Fibroblast of lung (primary cell): ENCODE measurements around the gene PIGM. TPM values are rescaled to one million over a fixed set of nuclear protein-coding genes. Genes with fewer than 3 reads are reported as not detected.

ENCODE experiments used
- DNase-seq, 2 donors: peaks; one replicate each; pipeline versions ENCODE4 v3.0.0 to v3.0.0-alpha.2; 2010; ENCODE audit warnings: low read depth in 2 of 2
- H2AFZ ChIP-seq: 2 replicates; pipeline ENCODE4 v1.5.1; 2012; ENCODE audit warnings: low read length, control low read depth, inconsistent platforms
- H3K27ac ChIP-seq: 2 replicates; pipeline ENCODE4 v1.5.1; 2011; ENCODE audit warnings: low read length, control low read depth; ENCODE audit not compliant: insufficient read depth
- H3K27me3 ChIP-seq: 2 replicates; pipeline ENCODE4 v1.5.1; 2011; ENCODE audit warnings: mild to moderate bottlenecking, low read length; ENCODE audit not compliant: control insufficient read depth, insufficient read depth
- H3K36me3 ChIP-seq: 2 replicates; pipeline ENCODE4 v1.5.1; 2011; ENCODE audit warnings: low read length; ENCODE audit not compliant: control insufficient read depth, insufficient read depth
- H3K4me1 ChIP-seq: 2 replicates; pipeline ENCODE4 v1.5.1; 2011; ENCODE audit warnings: low read length; ENCODE audit not compliant: control insufficient read depth, insufficient read depth; ENCODE audit errors: extremely low read depth
- H3K4me2 ChIP-seq: 2 replicates; pipeline ENCODE4 v1.5.1; 2011; ENCODE audit warnings: low read length, control low read depth; ENCODE audit not compliant: insufficient read depth; ENCODE audit errors: extremely low read depth
- H3K4me3 ChIP-seq, 4 experiments: fragments of 200-600 bp in 1 of 4; sonication (generic) in 1 of 4; replicated peaks in 1 of 4; 2 replicates each; pipeline ENCODE4 v1.5.1; 2011 to 2016; ENCODE audit warnings: low read length in 4 of 4, low read depth in 3 of 4, mild to moderate bottlenecking in 3 of 4, control low read depth in 2 of 4, inconsistent platforms in 1 of 4, mixed read lengths in 1 of 4; ENCODE audit not compliant: insufficient read depth in 1 of 4; ENCODE audit errors: control extremely low read depth in 1 of 4
- H3K79me2 ChIP-seq: 2 replicates; pipeline ENCODE4 v1.5.1; 2012; ENCODE audit warnings: mild to moderate bottlenecking, low read length, inconsistent platforms; ENCODE audit not compliant: control insufficient read depth, insufficient read depth
- H3K9ac ChIP-seq: 2 replicates; pipeline ENCODE4 v1.5.1; 2011; ENCODE audit warnings: mild to moderate bottlenecking, low read length, control low read depth; ENCODE audit not compliant: insufficient read depth
- H3K9me3 ChIP-seq: 2 replicates; pipeline ENCODE4 v1.5.1; 2012; ENCODE audit warnings: low read depth, low read length; ENCODE audit not compliant: control insufficient read depth, insufficient read depth
- H4K20me1 ChIP-seq: 2 replicates; pipeline ENCODE4 v1.5.1; 2011; ENCODE audit warnings: low read length; ENCODE audit not compliant: control insufficient read depth, insufficient read depth; ENCODE audit errors: extremely low read depth
- EZH2 ChIP-seq: IDR thresholded peaks from 2 replicates; pipeline ENCODE4 v1.5.1; 2012; ENCODE audit warnings: low read length, control low read depth, mild to moderate bottlenecking; ENCODE audit errors: missing control alignments
- polyA plus RNA-seq, 2 donors: library from polyadenylated mRNA; depleted of rRNA in 1 of 2; stranded (reverse) in 1 of 2; unstranded in 1 of 2; fragments of >200 nt; gene quantifications; 2 replicates each; pipeline ENCODE4 v1.2.1, GENCODE V29; 2011 to 2012; ENCODE audit warnings: missing spikeins in 1 of 2
- total RNA-seq: library from RNA; depleted of rRNA; stranded (reverse); fragments of >200 nt; gene quantifications from 2 replicates; pipeline ENCODE4 v1.2.1, GENCODE V29; 2014
- TF ChIP-seq, protein P1 (sequence below), 2 donors: IDR thresholded peaks in 1 of 2; conservative IDR thresholded peaks in 1 of 2; 1 replicate in 1 of 2; 2 replicates in 1 of 2; pipeline ENCODE4 v1.5.1; 2011 to 2012; ENCODE audit warnings: low read length in 2 of 2, control low read depth in 1 of 2, inconsistent platforms in 1 of 2, low read depth in 1 of 2, mild to moderate bottlenecking in 1 of 2

Gene PIGM
- total and polyA plus RNA-seq, 2 donors (not counting 1 experiment from before 2014, with no cell fraction given) = 4.5 to 6.7 TPM

DNA sequence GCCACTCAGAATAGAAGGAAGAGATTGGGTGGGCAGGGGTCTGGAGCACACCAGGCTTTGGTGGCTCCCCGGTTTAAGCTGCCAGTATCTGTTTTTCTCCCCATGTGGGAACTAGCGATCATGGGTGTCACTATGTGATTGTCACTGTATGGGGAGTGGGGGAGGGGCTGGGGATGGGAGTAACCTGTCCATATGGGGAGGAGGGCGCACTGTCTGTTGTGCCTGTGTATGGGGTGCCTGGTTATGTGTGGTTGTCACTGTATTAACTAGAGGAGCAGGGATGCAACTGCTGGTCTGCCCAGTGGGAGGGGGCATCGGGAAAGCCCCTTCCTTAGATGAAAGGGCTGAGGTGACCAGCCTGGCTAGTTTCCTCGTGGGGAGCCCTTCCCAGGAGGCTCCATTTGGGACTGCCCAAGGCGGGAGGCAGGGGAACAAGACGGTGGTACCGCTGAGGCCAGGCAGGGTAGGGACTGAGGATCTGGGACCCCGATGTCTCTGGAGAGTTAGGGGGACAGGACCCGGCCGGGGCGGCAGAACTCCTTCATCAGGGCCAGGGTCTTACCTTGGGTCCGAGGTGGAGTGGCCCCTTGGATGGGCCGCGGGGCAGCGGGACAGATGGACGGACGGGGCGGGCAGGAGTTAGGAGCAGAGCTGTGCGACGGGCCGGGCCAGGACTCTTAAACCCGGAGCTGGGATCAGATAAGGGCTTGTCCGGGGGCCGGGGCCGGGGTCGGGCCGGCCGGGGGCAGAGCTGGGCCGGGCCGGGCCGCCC lies 37.9 kb upstream of the PIGM start, which contains the start of gene KCNJ10:
Gene KCNJ10 (minus strand): TSS at position 701 of the 772 bp plus-strand sequence. CDS start 27,628 bp downstream, outside the sequence.
- Histone ChIP-seq H3K4me1 (no peaks in the 10 kb centered on the region), H3K36me3 (no peaks in the 10 kb centered on the region), H3K79me2 (no peaks in the 10 kb centered on the region), H2AFZ (peak within 1 kb of the TSS; percentile 70), H3K27ac (no peak within 1 kb of the TSS), H3K27me3 (peaks cover 40% of the 10 kb centered on the region), H3K4me2 (peak within 1 kb of the TSS; percentile 80), H3K9ac (no peak within 1 kb of the TSS), H4K20me1 (no peaks in the 10 kb centered on the region), H3K4me3 (peak within 1 kb of the TSS; percentile 25 to 65 (median 43)), H3K9me3 (no peaks in the 10 kb centered on the region)
- TF ChIP-seq, protein P1, sequence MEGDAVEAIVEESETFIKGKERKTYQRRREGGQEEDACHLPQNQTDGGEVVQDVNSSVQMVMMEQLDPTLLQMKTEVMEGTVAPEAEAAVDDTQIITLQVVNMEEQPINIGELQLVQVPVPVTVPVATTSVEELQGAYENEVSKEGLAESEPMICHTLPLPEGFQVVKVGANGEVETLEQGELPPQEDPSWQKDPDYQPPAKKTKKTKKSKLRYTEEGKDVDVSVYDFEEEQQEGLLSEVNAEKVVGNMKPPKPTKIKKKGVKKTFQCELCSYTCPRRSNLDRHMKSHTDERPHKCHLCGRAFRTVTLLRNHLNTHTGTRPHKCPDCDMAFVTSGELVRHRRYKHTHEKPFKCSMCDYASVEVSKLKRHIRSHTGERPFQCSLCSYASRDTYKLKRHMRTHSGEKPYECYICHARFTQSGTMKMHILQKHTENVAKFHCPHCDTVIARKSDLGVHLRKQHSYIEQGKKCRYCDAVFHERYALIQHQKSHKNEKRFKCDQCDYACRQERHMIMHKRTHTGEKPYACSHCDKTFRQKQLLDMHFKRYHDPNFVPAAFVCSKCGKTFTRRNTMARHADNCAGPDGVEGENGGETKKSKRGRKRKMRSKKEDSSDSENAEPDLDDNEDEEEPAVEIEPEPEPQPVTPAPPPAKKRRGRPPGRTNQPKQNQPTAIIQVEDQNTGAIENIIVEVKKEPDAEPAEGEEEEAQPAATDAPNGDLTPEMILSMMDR (conservative IDR thresholded peaks at IDR 0.05 in 1 of 2, IDR thresholded peaks at IDR 0.05 in 1 of 2; ENCODE audit: low read depth in 1 of 2, low read length in 2 of 2) = no peak
- no peak for TF ChIP-seq EZH2
- no peak for DNase-seq

DNA sequence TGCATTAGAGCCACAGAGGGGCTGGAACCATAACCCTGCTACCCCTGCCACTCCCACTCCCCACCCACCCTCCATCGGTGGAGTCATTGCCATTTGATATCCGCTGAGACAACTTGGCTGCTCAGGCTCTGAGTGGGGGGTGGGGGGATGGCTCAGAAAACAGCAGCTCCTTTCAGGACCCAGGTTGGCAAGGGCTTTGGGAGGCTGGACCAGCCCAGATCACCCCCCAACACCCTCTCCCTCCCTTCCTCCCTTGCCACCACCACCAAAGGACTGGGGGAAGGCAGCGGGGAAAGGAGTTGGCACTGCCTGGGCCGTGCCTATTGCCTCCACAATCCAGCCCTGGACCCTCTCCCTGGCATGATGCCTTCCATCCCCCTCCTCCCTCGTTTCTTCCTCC lies 36.4 kb upstream of the PIGM start:
- H3K4me3 ChIP-seq = no peak overlapping the region
- no peaks in the 10 kb centered on the region for H3K9me3 ChIP-seq
- no peaks in the 10 kb centered on the region for H3K4me1 ChIP-seq
- H3K36me3 ChIP-seq = no peaks in the 10 kb centered on the region
- H3K27ac ChIP-seq = no peak overlapping the region
- no peak overlapping the region for H3K4me2 ChIP-seq
- H3K27me3 ChIP-seq = peaks cover 42% of the 10 kb centered on the region
- no peak for TF ChIP-seq EZH2
- TF ChIP-seq, protein P1 (conservative IDR thresholded peaks at IDR 0.05 in 1 of 2, IDR thresholded peaks at IDR 0.05 in 1 of 2; ENCODE audit: low read depth in 1 of 2, low read length in 2 of 2) = no peak
- H2AFZ ChIP-seq = no peak overlapping the region
- no peak overlapping the region for H3K9ac ChIP-seq
- H3K79me2 ChIP-seq = no peaks in the 10 kb centered on the region
- no peak for DNase-seq
- no peaks in the 10 kb centered on the region for H4K20me1 ChIP-seq

DNA sequence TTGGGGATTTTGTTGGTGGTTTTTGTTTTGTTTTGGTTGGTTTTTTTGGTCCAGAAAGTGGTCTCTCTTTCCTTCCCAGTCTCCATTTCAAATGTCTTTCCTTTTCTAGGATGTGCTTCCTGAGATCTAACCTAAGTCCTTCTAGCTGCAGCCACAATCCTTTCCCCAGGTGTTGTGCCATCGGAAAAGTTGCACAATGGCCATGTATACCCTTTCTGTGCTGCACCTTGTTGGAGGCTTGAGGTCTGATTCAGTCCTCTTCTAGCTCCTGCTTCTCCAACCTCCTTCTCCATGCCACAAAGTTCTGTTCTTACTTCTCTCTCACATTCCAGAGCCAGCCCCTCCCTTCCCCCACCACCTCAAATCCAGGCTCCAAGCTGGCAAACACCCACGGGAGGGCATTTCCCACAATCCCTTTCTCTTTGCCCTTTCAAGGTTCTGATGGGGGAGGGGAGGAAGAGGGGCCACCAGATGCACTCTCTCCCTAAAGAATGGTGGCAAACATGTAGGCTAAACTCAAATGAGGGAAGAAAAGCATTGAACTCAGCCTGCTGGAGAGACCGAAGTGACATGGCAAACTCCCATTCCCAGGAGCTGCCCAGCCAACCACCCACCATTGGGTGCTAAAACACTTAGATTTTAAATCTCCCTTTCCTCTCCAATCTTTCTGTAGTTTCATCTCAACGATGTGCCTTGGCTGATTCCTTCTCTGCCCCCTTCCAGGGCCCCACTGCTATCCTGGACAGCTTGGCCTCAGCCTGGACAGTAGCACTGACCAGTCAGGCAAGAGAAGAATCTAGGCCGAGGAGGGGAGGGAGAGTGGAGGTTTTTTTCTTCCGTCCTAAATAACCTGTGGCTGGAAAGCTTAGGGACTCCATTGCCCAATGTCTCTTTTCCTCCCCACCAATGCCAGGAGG lies 35.3 kb upstream of the PIGM start:
- Histone ChIP-seq H2AFZ (no peak overlapping the region), H3K79me2 (no peaks in the 10 kb centered on the region), H3K9me3 (no peaks in the 10 kb centered on the region), H3K36me3 (no peaks in the 10 kb centered on the region), H3K27ac (no peak overlapping the region), H3K4me1 (no peaks in the 10 kb centered on the region), H3K9ac (no peak overlapping the region), H3K4me3 (no peak overlapping the region), H3K27me3 (peaks cover 44% of the 10 kb centered on the region), H4K20me1 (no peaks in the 10 kb centered on the region), H3K4me2 (no peak overlapping the region)
- no peak for DNase-seq
- TF ChIP-seq EZH2 = no peak
- TF ChIP-seq, protein P1 (conservative IDR thresholded peaks at IDR 0.05 in 1 of 2, IDR thresholded peaks at IDR 0.05 in 1 of 2; ENCODE audit: low read depth in 1 of 2, low read length in 2 of 2) = no peak
